ENCODE data around the gene TSEN2. TPM values are rescaled to one million over a fixed set of nuclear protein-coding genes. Genes with fewer than 3 reads are reported as not detected.
"Not testable (repeated sequence)": the region's sequence is repeated elsewhere in the genome, so short reads cannot be mapped to it uniquely, and the experiment has no call there.

The TSEN2 gene
- total RNA-seq, 2 donors from 2014 or later, result 8.9 to 20.2 TPM

- no peak overlapping the region for H3K4me3 Mint-ChIP-seq
- no peaks in the 10 kb centered on the region for H3K9me3 Mint-ChIP-seq
- no peak for ATAC-seq (replicated peaks)
- H3K36me3 Mint-ChIP-seq (ENCODE audit: low read depth), result peaks cover 54% of the 10 kb centered on the region
- no peak overlapping the region for H3K27ac Mint-ChIP-seq
- no peaks in the 10 kb centered on the region for H3K27me3 Mint-ChIP-seq
- H3K4me1 Mint-ChIP-seq, result no peaks in the 10 kb centered on the region
Observed at GRCh38 chr3:12518261-12519028, 34.2 kb downstream of the TSEN2 start.

DNA sequence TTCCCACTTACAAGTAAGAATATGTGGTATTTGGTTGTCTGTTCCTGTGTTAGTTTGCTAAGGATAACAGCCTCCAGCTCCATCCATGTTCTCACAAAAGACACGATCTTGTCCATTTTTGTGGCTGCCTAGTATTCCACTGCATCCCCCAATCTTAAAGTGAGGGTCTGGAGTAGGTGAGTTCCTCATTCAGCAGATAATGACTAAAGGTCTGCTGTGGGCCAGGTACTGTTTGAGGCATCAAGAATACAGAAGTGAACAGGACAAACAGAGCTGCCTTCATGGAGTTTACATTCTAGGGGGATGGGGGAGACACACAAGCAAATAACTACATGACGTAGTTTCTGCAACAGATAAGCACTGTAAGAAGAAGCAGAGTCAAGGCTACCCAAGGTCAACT, 36.7 kb downstream of the TSEN2 start:
- no peaks in the 10 kb centered on the region for H3K4me1 Mint-ChIP-seq
- H3K4me3 Mint-ChIP-seq, result no peak overlapping the region
- H3K36me3 Mint-ChIP-seq (ENCODE audit: low read depth), result peaks cover 55% of the 10 kb centered on the region
- H3K27me3 Mint-ChIP-seq, result no peaks in the 10 kb centered on the region
- H3K9me3 Mint-ChIP-seq, result no peaks in the 10 kb centered on the region
- H3K27ac Mint-ChIP-seq, result no peak overlapping the region
- no peak for ATAC-seq (replicated peaks)

DNA sequence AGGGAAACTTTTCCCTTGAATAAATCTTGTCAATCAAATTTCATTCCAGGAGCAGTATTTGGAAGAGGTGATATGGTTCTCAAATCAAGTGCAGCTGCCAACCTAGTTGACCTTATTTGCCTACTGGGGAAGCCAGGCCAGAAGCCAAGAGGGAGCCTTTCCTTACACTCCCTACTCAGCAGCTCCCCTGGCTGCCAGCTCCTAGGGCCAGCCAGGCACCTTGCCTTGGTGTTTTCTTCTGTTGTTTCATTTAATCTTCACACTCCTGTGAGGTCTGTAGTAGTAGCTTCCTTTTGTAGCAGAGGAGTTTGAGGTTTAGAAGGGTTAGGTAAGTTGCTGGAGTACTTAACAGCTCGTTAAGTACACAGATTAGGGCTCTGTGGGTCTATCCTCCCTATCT, 38.4 kb downstream of the TSEN2 start:
- Mint-ChIP-seq H3K27me3 (no peaks in the 10 kb centered on the region), H3K4me3 (no peak overlapping the region), H3K27ac (no peak overlapping the region), H3K4me1 (no peaks in the 10 kb centered on the region), H3K36me3 (ENCODE audit: low read depth) (peaks cover 64% of the 10 kb centered on the region), H3K9me3 (no peaks in the 10 kb centered on the region)
- no peak for ATAC-seq (replicated peaks)

- Mint-ChIP-seq H3K27me3 (no peaks in the 10 kb centered on the region), H3K4me3 (no peak overlapping the region), H3K9me3 (no peaks in the 10 kb centered on the region), H3K36me3 (ENCODE audit: low read depth) (peaks cover 70% of the 10 kb centered on the region), H3K27ac (no peak overlapping the region), H3K4me1 (no peaks in the 10 kb centered on the region)
- no peak for ATAC-seq (replicated peaks)
Observed at GRCh38 chr3:12527757-12528143, 43.5 kb downstream of the TSEN2 start.

GRCh38 chr3:12532182-12532581, 47.9 kb downstream of the TSEN2 start:
- Mint-ChIP-seq H3K9me3 (no peaks in the 10 kb centered on the region), H3K27ac (peak overlapping the region; percentile 17), H3K4me3 (no peak overlapping the region), H3K27me3 (no peaks in the 10 kb centered on the region), H3K4me1 (no peaks in the 10 kb centered on the region), H3K36me3 (ENCODE audit: low read depth) (peaks cover 55% of the 10 kb centered on the region)
- peak; percentile 24 for ATAC-seq (replicated peaks)

DNA sequence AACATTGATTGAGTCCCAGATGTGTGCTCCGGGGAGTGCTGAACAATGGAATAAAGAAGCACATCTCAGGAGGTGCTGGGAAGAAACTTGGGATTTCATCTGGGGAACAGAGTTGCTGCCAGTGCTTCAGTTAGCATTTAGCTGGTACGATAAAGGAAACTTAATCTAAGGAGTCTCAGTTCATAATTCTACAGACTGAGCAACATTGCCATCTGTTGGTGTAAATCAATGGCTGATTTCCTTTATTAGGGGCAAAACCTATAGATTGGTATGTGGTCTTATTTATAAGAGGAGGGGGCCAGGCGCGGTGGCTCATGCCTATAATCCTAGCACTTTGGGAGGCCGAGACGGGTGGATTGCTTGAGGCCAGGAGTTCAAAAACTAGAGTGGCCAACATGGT, 52.1 kb downstream of the TSEN2 start:
- Mint-ChIP-seq H3K4me1 (no peaks in the 10 kb centered on the region), H3K4me3 (no peak overlapping the region), H3K27me3 (no peaks in the 10 kb centered on the region), H3K36me3 (ENCODE audit: low read depth) (peaks cover 25% of the 10 kb centered on the region), H3K27ac (no peak overlapping the region), H3K9me3 (no peaks in the 10 kb centered on the region)
- no peak for ATAC-seq (replicated peaks)

GRCh38 chr3:12541625-12542024, 57.3 kb downstream of the TSEN2 start:
- ATAC-seq (replicated peaks), result no peak
- no peaks in the 10 kb centered on the region for H3K27me3 Mint-ChIP-seq
- no peak overlapping the region for H3K4me3 Mint-ChIP-seq
- H3K4me1 Mint-ChIP-seq, result no peaks in the 10 kb centered on the region
- no peak overlapping the region for H3K27ac Mint-ChIP-seq
- H3K9me3 Mint-ChIP-seq, result no peaks in the 10 kb centered on the region
- H3K36me3 Mint-ChIP-seq (ENCODE audit: low read depth), result no peaks in the 10 kb centered on the region

DNA sequence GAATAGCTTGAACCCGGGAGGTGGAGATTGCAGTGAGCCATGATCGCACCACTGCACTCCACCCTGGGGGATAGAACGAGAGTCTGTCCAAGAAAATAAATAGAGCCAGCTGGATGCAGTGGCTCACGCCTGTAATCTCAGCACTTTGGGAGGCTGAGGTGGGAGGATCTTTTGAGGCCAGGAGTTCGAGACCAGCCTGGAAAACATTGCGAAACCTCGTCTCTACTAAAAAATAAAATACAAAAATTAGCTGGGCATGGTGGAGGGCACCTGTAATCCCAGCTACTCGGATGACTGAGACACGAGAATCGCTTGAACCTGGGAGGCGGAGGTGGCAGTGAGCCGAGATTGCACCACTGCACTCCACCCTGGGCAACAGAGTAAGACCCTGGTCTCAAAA, 59.2 kb downstream of the TSEN2 start:
- not testable (repeated sequence) for H3K4me3 Mint-ChIP-seq; ATAC-seq (replicated peaks); H3K4me1 Mint-ChIP-seq; H3K27me3 Mint-ChIP-seq; H3K36me3 Mint-ChIP-seq (ENCODE audit: low read depth); H3K9me3 Mint-ChIP-seq
- peak overlapping the region; percentile 67 for H3K27ac Mint-ChIP-seq

GRCh38 chr3:12544652-12545472, 60.6 kb downstream of the TSEN2 start:
- Mint-ChIP-seq H3K4me1 (no peaks in the 10 kb centered on the region), H3K27ac (no peak overlapping the region), H3K9me3 (no peaks in the 10 kb centered on the region), H3K27me3 (no peaks in the 10 kb centered on the region), H3K4me3 (no peak overlapping the region), H3K36me3 (ENCODE audit: low read depth) (no peaks in the 10 kb centered on the region)
- ATAC-seq (replicated peaks), result no peak

- Mint-ChIP-seq H3K27me3 (no peaks in the 10 kb centered on the region), H3K27ac (no peak within 1 kb of the TSS), H3K4me1 (no peaks in the 10 kb centered on the region), H3K9me3 (no peaks in the 10 kb centered on the region), H3K36me3 (ENCODE audit: low read depth) (no peaks in the 10 kb centered on the region), H3K4me3 (no peak within 1 kb of the TSS)
- no peak for ATAC-seq (replicated peaks)
Observed at GRCh38 chr3:12545473-12545791, 61.2 kb downstream of the TSEN2 start, which contains the start of gene MKRN2OS. TSS of gene MKRN2OS (minus strand) at chr3:12545499. CDS start at chr3:12545464, 35 bp downstream.

DNA sequence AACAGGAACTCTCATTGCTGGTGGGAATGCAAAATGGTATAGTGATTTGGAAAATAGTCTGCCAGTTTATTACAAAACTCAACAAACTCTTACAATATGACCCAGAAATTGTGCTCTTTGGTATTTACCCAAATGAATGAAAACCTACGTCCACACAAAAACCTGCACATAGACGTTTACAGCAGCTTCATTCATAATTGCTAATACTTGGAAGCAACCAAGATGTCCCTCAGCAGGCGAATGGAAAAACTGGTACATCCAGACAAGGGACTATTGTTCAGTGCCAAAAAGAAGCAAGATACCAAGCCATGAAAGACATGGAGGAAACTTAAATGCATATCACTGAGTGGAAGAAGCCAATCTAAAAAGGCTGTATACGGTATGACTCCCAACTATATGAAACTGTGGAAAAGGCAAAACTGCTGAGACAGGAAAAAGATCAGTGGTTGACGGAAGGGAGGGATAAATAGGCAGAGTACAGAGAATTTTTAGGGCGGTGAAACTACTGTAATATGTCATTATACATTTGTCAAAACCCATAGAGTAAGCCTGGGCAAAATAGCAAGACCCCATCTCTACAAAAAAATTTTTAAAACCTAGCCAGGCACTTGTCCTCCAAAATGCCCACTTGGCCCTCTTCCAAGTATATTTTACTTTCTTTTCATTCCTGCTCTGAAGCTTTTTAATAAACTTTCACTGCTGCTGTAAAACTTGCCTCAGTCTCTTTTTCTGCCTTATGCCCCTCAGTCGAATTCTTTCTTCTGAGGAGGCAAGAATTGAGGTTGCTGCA, 65.9 kb downstream of the TSEN2 start:
- no peak for ATAC-seq (replicated peaks)
- no peak overlapping the region for H3K4me3 Mint-ChIP-seq
- no peak overlapping the region for H3K27ac Mint-ChIP-seq
- H3K27me3 Mint-ChIP-seq, result peaks cover 17% of the 10 kb centered on the region
- no peaks in the 10 kb centered on the region for H3K9me3 Mint-ChIP-seq
- no peaks in the 10 kb centered on the region for H3K4me1 Mint-ChIP-seq
- no peaks in the 10 kb centered on the region for H3K36me3 Mint-ChIP-seq (ENCODE audit: low read depth)

DNA sequence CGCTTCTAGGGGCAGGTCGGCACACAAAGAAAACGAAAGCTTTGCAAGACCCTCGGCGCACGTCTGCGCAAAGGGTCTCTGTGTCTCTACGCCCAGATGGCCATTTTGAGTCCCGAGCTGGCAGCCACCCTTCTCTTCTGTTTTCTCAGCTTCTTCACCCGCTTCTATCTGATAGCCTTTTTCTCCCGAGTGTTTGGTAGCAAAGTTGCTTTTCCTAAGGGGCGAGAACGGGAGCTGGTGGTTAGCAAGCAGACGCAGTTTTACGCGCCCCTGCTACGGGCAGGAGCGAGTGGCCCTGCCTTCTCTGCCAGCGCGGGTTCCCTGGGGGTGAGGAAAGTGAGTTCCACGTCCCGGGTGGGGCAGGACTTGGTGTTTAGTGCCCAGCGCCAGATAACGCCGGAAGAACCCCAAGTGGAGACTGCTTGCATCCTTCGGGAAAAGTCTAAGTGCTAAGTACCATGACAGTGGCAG, 69.7 kb downstream of the TSEN2 start:
- H3K4me3 Mint-ChIP-seq, result peak overlapping the region; percentile 74
- ATAC-seq (replicated peaks), result no peak
- H3K4me1 Mint-ChIP-seq, result peaks cover 25% of the 10 kb centered on the region
- H3K27me3 Mint-ChIP-seq, result peaks cover 25% of the 10 kb centered on the region
- H3K9me3 Mint-ChIP-seq, result no peaks in the 10 kb centered on the region
- H3K36me3 Mint-ChIP-seq (ENCODE audit: low read depth), result no peaks in the 10 kb centered on the region
- no peak overlapping the region for H3K27ac Mint-ChIP-seq

DNA sequence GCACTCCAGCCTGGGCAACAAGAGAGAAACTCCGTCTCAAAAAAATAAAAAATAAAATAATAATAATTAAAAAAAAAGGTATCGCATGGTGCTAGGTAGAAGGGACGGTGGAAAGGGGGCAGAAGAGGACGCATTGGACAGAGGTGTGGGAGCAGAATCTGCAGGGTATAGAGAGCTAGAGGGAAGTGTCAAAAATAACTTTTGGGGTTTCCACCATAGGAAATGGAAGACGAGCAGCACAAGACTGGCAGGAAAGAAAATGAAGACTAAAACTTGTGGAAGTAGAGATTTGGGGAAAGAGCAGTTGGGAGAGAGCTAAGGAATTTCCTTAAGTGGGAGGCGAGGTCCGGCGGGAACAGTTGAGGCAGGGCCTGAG, 72.0 kb downstream of the TSEN2 start:
- Mint-ChIP-seq H3K4me1 (peaks cover 44% of the 10 kb centered on the region), H3K36me3 (ENCODE audit: low read depth) (no peaks in the 10 kb centered on the region), H3K4me3 (peak overlapping the region; percentile 91), H3K27me3 (peaks cover 25% of the 10 kb centered on the region), H3K27ac (peak overlapping the region; percentile 78), H3K9me3 (no peaks in the 10 kb centered on the region)
- no peak for ATAC-seq (replicated peaks)

DNA sequence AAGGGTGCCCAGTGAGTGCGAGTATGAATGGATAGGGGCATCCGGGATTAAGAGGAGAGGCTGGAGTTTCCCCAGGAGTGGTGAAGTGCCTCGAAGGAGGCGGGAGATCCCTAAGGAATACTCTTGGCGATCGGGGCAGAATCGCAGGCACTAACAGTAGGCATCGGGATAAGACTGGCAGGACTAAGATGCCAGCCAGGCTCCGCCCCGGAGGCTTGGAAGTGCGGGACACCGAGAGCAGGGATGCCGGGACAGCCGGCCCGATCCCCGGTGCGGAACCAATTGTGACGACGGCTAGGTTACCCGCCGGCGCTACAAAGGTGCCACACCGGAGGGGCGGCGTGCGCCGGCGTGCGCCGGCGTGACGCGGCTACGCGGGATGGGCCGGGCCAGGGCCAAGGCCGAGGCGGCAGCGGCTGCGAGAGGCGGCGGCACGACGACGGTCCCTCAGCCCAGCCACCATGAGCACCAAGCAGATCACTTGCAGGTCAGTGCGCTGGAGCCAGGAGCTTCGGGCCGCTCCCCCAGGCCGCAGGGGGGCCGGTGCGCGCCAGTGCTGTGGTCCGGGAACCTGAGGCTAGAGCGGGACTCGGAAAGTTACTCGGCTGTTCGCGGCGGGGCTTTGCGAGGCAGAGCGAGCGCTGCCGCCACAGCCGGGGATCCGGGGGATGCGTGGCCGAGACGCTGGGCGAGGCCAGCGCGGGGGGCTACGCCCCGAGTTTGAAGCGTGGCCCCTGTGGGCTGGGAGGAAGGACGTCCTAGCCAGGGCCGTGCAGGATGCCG, 72.6 kb downstream of the TSEN2 start, which contains the start of gene MKRN2:
Gene MKRN2 (plus strand): TSS at position 398 of the 783 bp plus-strand sequence. CDS start 64 bp downstream, at position 462.
- Mint-ChIP-seq H3K4me1 (peaks cover 47% of the 10 kb centered on the region), H3K4me3 (peak within 1 kb of the TSS; percentile 91), H3K36me3 (ENCODE audit: low read depth) (no peaks in the 10 kb centered on the region), H3K9me3 (no peaks in the 10 kb centered on the region), H3K27ac (peak within 1 kb of the TSS; percentile 93), H3K27me3 (peaks cover 25% of the 10 kb centered on the region)
- peak; percentile 95 for ATAC-seq (replicated peaks)
